SK-N-SH treated with all-trans-retinoic acid at 6 μM for 48 hours (cell line): ENCODE measurements around the gene TNFRSF8.
"Not testable (repeated sequence)": the region's sequence is repeated elsewhere in the genome, so short reads cannot be mapped to it uniquely, and the experiment has no call there.

Source experiments
- ATAC-seq: fragments of 200-7000 bp; cut with Tn5 transposase; 3 replicates; pipeline ENCODE4 v1.9.1; 2020; ENCODE audit warnings: mild to moderate bottlenecking, moderate library complexity
- ARNTL ChIP-seq: fragments of 450-650 bp; formaldehyde crosslinking; IDR thresholded peaks from 2 replicates; pipeline ENCODE4 v1.5.0; 2020; ENCODE audit warnings: low read depth, mild to moderate bottlenecking, moderate library complexity, borderline replicate concordance
- BACH2 ChIP-seq: fragments of 250-450 bp; sonication (Bioruptor Pico); IDR thresholded peaks from 2 replicates; pipeline ENCODE4 v1.9.0; 2021; ENCODE audit warnings: mild to moderate bottlenecking, borderline replicate concordance
- CSDC2 ChIP-seq: fragments of 250-450 bp; sonication (Bioruptor Pico); IDR thresholded peaks from 2 replicates; pipeline ENCODE4 v1.5.0; 2020; ENCODE audit warnings: mild to moderate bottlenecking, moderate library complexity
- ESRRG ChIP-seq: fragments of 250-450 bp; sonication (Bioruptor Pico); IDR thresholded peaks from 2 replicates; pipeline ENCODE4 v1.6.1; 2021; ENCODE audit warnings: mild to moderate bottlenecking
- GLIS3 ChIP-seq: fragments of 250-450 bp; sonication (Bioruptor Pico); IDR thresholded peaks from 2 replicates; pipeline ENCODE4 v1.5.0; 2020; ENCODE audit warnings: mild to moderate bottlenecking, moderate library complexity
- OSR1 ChIP-seq: fragments of 250-450 bp; sonication (Bioruptor Pico); IDR thresholded peaks from 2 replicates; pipeline ENCODE4 v1.8.0; 2022; ENCODE audit warnings: moderate library complexity, mild to moderate bottlenecking, inconsistent platforms
- PPARA ChIP-seq: fragments of 250-450 bp; sonication (Bioruptor Pico); IDR thresholded peaks from 2 replicates; pipeline ENCODE4 v1.5.0; 2020; ENCODE audit warnings: mild to moderate bottlenecking, borderline replicate concordance
- RARB ChIP-seq: fragments of 250-450 bp; sonication (Bioruptor Pico); IDR thresholded peaks from 2 replicates; pipeline ENCODE4 v1.8.0; 2021; ENCODE audit warnings: mild to moderate bottlenecking, moderate library complexity
- SNAI2 ChIP-seq: fragments of 250-450 bp; sonication (Bioruptor Pico); IDR thresholded peaks from 2 replicates; pipeline ENCODE4 v1.5.0; 2020; ENCODE audit warnings: mild to moderate bottlenecking, moderate library complexity
- TOX ChIP-seq: fragments of 250-450 bp; sonication (Bioruptor Pico); IDR thresholded peaks from 2 replicates; pipeline ENCODE4 v1.8.0; 2021; ENCODE audit warnings: mild to moderate bottlenecking, moderate library complexity, borderline replicate concordance
- ZC3H10 ChIP-seq: fragments of 250-450 bp; sonication (Bioruptor Pico); IDR thresholded peaks from 2 replicates; pipeline ENCODE4 v1.5.1; 2021; ENCODE audit warnings: mild to moderate bottlenecking, moderate library complexity
- ZFP3 ChIP-seq: fragments of 250-450 bp; sonication (Bioruptor Pico); IDR thresholded peaks from 2 replicates; pipeline ENCODE4 v1.5.0; 2020; ENCODE audit warnings: mild to moderate bottlenecking, moderate library complexity
- ZNF565 ChIP-seq: fragments of 450-650 bp; formaldehyde crosslinking; conservative IDR thresholded peaks from 2 replicates; pipeline ENCODE4 v1.5.0; 2020; ENCODE audit warnings: low read depth, mild to moderate bottlenecking, moderate library complexity
- ZNF70 ChIP-seq: fragments of 450-650 bp; formaldehyde crosslinking; IDR thresholded peaks from 2 replicates; pipeline ENCODE4 v1.5.0; 2020; ENCODE audit warnings: mild to moderate bottlenecking, moderate library complexity
- ZNF8 ChIP-seq: fragments of 450-650 bp; formaldehyde crosslinking; IDR thresholded peaks from 2 replicates; pipeline ENCODE4 v1.5.0; 2020; ENCODE audit warnings: mild to moderate bottlenecking, moderate library complexity
- TF ChIP-seq, protein P1 (sequence below): fragments of 250-450 bp; sonication (Bioruptor Pico); IDR thresholded peaks from 2 replicates; pipeline ENCODE4 v1.8.0; 2021; ENCODE audit warnings: low read depth, mild to moderate bottlenecking, moderate library complexity, borderline replicate concordance
- TF ChIP-seq, protein P2 (sequence below): fragments of 250-450 bp; sonication (Bioruptor Pico); IDR thresholded peaks from 2 replicates; pipeline ENCODE4 v1.5.1; 2020; ENCODE audit warnings: low read depth, mild to moderate bottlenecking, moderate library complexity
- TF ChIP-seq, protein P3 (sequence below): fragments of 250-450 bp; sonication (Bioruptor Pico); IDR thresholded peaks from 2 replicates; pipeline ENCODE4 v1.5.0; 2020; ENCODE audit warnings: mild to moderate bottlenecking, moderate library complexity
- TF ChIP-seq, protein P4 (sequence below): fragments of 250-450 bp; sonication (Bioruptor Pico); IDR thresholded peaks from 2 replicates; pipeline ENCODE4 v1.8.0; 2020; ENCODE audit warnings: mild to moderate bottlenecking, moderate library complexity, borderline replicate concordance

Gene TNFRSF8

DNA sequence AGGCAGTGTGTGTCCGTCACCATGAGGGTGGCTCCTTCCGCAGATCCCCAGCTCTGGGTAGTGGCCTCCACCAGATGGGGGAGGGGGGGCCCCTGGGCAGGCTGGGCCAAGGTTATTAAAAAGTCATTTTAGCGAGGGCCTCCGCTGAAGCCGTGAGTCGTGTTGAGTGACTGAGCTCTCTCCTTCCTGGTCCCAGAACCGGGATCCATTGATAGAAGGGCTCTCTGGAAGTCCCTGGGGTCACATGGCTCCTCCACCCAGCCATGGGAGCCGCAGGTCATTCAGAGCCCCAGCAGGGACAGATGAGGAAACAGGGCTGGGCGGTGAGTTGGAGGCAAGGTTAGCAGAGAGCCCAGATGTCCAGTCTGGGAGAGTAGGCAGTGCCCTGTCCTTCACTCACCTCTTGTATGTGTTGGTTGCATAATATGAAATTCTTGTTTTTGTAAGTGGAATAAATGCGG, 30.9 kb upstream of the TNFRSF8 start:
- ATAC-seq = no peak
- no peak for TF ChIP-seq OSR1
- TF ChIP-seq CSDC2 (CRISPR knock-in tag) = no peak
- no peak for TF ChIP-seq PPARA (CRISPR knock-in tag)
- TF ChIP-seq ZFP3 (CRISPR knock-in tag) = no peak
- TF ChIP-seq ZNF565 (CRISPR knock-in tag) = no peak
- TF ChIP-seq, protein P1, sequence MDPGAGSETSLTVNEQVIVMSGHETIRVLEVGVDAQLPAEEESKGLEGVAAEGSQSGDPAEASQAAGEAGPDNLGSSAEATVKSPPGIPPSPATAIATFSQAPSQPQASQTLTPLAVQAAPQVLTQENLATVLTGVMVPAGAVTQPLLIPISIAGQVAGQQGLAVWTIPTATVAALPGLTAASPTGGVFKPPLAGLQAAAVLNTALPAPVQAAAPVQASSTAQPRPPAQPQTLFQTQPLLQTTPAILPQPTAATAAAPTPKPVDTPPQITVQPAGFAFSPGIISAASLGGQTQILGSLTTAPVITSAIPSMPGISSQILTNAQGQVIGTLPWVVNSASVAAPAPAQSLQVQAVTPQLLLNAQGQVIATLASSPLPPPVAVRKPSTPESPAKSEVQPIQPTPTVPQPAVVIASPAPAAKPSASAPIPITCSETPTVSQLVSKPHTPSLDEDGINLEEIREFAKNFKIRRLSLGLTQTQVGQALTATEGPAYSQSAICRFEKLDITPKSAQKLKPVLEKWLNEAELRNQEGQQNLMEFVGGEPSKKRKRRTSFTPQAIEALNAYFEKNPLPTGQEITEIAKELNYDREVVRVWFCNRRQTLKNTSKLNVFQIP (CRISPR knock-in tag) = no peak
- TF ChIP-seq RARB (CRISPR knock-in tag) = no peak
- TF ChIP-seq, protein P2, sequence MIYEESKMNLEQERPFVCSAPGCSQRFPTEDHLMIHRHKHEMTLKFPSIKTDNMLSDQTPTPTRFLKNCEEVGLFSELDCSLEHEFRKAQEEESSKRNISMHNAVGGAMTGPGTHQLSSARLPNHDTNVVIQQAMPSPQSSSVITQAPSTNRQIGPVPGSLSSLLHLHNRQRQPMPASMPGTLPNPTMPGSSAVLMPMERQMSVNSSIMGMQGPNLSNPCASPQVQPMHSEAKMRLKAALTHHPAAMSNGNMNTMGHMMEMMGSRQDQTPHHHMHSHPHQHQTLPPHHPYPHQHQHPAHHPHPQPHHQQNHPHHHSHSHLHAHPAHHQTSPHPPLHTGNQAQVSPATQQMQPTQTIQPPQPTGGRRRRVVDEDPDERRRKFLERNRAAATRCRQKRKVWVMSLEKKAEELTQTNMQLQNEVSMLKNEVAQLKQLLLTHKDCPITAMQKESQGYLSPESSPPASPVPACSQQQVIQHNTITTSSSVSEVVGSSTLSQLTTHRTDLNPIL (CRISPR knock-in tag) = no peak
- TF ChIP-seq SNAI2 (CRISPR knock-in tag) = no peak
- TF ChIP-seq, protein P3, sequence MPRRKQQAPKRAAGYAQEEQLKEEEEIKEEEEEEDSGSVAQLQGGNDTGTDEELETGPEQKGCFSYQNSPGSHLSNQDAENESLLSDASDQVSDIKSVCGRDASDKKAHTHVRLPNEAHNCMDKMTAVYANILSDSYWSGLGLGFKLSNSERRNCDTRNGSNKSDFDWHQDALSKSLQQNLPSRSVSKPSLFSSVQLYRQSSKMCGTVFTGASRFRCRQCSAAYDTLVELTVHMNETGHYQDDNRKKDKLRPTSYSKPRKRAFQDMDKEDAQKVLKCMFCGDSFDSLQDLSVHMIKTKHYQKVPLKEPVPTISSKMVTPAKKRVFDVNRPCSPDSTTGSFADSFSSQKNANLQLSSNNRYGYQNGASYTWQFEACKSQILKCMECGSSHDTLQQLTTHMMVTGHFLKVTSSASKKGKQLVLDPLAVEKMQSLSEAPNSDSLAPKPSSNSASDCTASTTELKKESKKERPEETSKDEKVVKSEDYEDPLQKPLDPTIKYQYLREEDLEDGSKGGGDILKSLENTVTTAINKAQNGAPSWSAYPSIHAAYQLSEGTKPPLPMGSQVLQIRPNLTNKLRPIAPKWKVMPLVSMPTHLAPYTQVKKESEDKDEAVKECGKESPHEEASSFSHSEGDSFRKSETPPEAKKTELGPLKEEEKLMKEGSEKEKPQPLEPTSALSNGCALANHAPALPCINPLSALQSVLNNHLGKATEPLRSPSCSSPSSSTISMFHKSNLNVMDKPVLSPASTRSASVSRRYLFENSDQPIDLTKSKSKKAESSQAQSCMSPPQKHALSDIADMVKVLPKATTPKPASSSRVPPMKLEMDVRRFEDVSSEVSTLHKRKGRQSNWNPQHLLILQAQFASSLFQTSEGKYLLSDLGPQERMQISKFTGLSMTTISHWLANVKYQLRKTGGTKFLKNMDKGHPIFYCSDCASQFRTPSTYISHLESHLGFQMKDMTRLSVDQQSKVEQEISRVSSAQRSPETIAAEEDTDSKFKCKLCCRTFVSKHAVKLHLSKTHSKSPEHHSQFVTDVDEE (CRISPR knock-in tag) = no peak
- TF ChIP-seq ZNF8 (CRISPR knock-in tag) = no peak
- TF ChIP-seq BACH2 (CRISPR knock-in tag) = no peak
- TF ChIP-seq TOX (CRISPR knock-in tag) = no peak

DNA sequence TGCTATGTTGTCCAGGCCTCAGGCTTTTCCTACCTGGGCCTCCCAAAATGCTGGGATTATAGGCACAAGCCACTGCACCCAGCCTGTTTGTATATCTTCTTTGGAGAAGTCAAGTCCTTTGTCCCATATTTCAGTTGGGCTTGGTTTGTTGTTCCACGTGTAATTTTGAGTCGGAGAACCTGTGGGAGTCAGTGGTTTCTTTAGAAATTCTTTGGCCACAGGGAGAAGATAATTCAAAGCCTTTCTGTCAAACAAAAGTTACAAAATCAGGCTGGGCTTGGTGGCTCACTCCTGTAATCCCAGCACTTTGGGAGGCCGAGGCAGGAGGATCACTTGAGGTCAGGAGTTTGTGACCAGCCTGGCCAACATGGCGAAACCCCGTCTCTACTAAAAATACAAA, 29.7 kb upstream of the TNFRSF8 start:
- ATAC-seq = not testable (repeated sequence)

DNA sequence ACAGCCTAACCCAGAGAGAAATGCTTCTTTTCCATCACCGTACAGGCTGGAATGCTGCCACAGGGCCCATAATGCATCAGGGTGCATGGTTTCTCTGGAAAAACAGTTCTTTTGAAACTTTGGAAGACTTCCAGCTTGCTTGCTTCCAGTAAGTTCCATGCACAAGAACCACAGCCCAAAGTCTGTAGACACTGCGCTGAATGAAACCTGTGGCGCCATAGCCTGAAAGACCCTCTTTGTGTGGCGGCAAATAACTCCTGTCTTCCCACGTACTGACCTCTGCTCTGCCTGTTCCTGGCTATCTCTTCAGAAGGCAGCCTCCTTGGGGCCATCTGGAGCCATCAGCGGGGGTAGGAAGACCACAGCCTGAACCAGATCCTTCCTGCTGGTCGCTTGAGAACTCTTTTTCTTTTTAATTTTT, 28.7 kb upstream of the TNFRSF8 start:
- TF ChIP-seq, protein P2 (CRISPR knock-in tag) = no peak
- TF ChIP-seq CSDC2 (CRISPR knock-in tag) (no peak), ZFP3 (CRISPR knock-in tag) (no peak)
- TF ChIP-seq, all 23 proteins: peak for 0
- no peak for ATAC-seq

DNA sequence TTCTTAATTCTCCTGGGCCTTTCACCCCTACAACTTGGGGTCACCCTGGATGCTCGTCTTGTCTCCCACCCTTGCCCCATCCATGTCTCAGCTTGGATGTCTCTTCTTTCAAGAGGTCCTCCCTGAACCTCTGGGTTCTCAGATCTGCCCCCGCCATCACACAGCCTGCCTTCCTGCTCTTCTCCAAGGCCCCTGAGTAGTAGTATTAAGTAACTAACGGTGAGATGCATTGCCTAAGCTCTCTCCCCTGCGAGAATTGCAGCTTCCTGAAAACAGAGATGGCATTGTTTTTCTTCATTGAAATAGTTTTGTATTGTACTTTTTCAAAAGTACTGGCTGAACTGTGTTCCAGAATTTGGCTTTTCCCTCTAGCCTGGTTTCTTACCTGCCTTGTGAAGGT, 27.8 kb upstream of the TNFRSF8 start:
- TF ChIP-seq ZC3H10 (CRISPR knock-in tag) = no peak
- TF ChIP-seq, all 23 proteins: peak for 0
- no peak for ATAC-seq

DNA sequence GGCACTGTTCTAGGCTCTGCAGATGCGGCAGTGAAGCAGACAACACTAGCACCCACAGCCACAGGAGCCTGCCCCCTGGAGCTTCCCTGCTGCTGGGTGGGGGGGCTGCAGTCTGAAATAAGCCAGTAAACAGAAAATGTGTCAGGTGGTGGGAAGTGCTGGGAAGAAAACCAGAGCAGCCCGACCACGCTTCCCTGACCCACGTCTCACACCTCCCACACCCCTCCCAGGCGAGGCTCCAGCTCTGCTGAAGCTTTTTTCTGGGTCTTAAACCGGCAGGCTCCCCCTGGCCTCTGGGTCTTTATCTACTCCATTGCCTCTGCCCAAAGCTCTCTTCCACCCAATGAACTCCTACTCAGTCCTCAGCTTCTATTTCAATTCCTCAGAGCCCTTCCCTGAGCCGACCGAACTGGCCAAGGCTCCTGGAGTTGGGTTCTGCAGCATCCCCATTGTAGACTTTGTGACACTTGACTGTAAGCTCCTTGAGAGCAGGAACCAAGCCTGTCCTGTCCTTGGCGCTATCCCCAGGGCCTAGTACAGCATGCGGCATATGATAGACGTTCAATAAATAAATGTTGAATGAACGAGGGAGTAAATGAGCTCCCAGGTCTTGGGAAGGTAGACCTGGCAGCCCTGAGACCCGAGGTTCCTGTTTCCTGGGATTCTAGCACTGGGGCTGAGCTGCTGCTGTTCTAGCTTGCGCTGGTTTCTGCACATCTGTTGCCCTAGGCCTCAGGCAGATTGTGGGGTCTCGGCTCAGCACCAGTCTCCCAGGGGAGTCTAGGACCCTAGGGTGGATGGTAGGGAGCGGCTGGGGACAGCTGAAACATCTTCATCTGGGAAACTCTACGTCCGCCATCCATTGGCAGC, 25.4 kb upstream of the TNFRSF8 start:
- ATAC-seq = no peak

More for the DNA sequence above, 25.4 kb upstream of the TNFRSF8 start:
- TF ChIP-seq, protein P4, sequence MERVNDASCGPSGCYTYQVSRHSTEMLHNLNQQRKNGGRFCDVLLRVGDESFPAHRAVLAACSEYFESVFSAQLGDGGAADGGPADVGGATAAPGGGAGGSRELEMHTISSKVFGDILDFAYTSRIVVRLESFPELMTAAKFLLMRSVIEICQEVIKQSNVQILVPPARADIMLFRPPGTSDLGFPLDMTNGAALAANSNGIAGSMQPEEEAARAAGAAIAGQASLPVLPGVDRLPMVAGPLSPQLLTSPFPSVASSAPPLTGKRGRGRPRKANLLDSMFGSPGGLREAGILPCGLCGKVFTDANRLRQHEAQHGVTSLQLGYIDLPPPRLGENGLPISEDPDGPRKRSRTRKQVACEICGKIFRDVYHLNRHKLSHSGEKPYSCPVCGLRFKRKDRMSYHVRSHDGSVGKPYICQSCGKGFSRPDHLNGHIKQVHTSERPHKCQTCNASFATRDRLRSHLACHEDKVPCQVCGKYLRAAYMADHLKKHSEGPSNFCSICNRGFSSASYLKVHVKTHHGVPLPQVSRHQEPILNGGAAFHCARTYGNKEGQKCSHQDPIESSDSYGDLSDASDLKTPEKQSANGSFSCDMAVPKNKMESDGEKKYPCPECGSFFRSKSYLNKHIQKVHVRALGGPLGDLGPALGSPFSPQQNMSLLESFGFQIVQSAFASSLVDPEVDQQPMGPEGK (CRISPR knock-in tag) = no peak
- TF ChIP-seq ESRRG (CRISPR knock-in tag) (no peak), ARNTL (CRISPR knock-in tag) (no peak), BACH2 (CRISPR knock-in tag) (no peak), CSDC2 (CRISPR knock-in tag) (no peak), SNAI2 (CRISPR knock-in tag) (no peak), ZNF70 (CRISPR knock-in tag) (no peak), GLIS3 (CRISPR knock-in tag) (no peak), ZNF8 (CRISPR knock-in tag) (no peak), PPARA (CRISPR knock-in tag) (no peak), ZFP3 (CRISPR knock-in tag) (no peak), ZC3H10 (CRISPR knock-in tag) (no peak)
- TF ChIP-seq, protein P2 (CRISPR knock-in tag) = no peak
- TF ChIP-seq, protein P1 (CRISPR knock-in tag) = no peak
